ENCODE results near the gene FOCAD. TPM values are rescaled to one million over a fixed set of nuclear protein-coding genes. Genes with fewer than 3 reads are reported as not detected.
"Not testable (repeated sequence)": the region's sequence is repeated elsewhere in the genome, so short reads cannot be mapped to it uniquely, and the experiment has no call there.

Gene FOCAD
- total RNA-seq = 28.7 TPM
- long read RNA-seq, full-length matches to known transcripts = 1 of 75 reads
- long read RNA-seq, partial matches to known transcripts = 59 of 75 reads
- long read RNA-seq, other reads (novel, unspliced or antisense) = 15 of 75 reads

- intact Hi-C loops (cut with DNase I) = loop anchor here (5.0 kb wide), 1 partner anchor 62 kb away; the partner anchor contains the start of gene MLLT3
- DNase-seq = peak; percentile 98
- peak; percentile 99 for ATAC-seq (ENCODE audit: poor library complexity)
Observed at GRCh38 chr9:20684035-20684874, at the start of gene FOCAD. Gene FOCAD (plus strand): TSS chr9:20684259. CDS start chr9:20715354, 31,095 bp downstream.

GRCh38 chr9:20634895-20635294 is 49.2 kb upstream of the FOCAD start:
- DNase-seq (no peak), ATAC-seq (ENCODE audit: poor library complexity) (no peak)
- intact Hi-C loops (cut with DNase I) = no loop called here

- ATAC-seq (ENCODE audit: poor library complexity) = no peak
- no peak for DNase-seq
- intact Hi-C loops (cut with DNase I) = no loop called here
Observed at GRCh38 chr9:20636888-20637440, 47.1 kb upstream of the FOCAD start.

GRCh38 chr9:20640331-20641187 is 43.5 kb upstream of the FOCAD start:
- peak; percentile 80 for DNase-seq
- ATAC-seq (ENCODE audit: poor library complexity) = peak; percentile 63

GRCh38 chr9:20642045-20642444 is 42.0 kb upstream of the FOCAD start:
- intact Hi-C loops (cut with DNase I) = no loop called here
- no peak for ATAC-seq (ENCODE audit: poor library complexity)
- no peak for DNase-seq

More at GRCh38 chr9:20640331-20641187, 43.5 kb upstream of the FOCAD start:
- intact Hi-C loops (cut with DNase I) = no loop called here

- ATAC-seq (ENCODE audit: poor library complexity) (no peak), DNase-seq (no peak)
- intact Hi-C loops (cut with DNase I) = no loop called here
Observed at GRCh38 chr9:20643660-20644059, 40.4 kb upstream of the FOCAD start.

- intact Hi-C loops (cut with DNase I) = no loop called here
- no peak for DNase-seq
- peak; percentile 98 for ATAC-seq (ENCODE audit: poor library complexity)
Observed at GRCh38 chr9:20646656-20647055, 37.4 kb upstream of the FOCAD start.

GRCh38 chr9:20649381-20649780 is 34.7 kb upstream of the FOCAD start:
- DNase-seq = no peak
- ATAC-seq (ENCODE audit: poor library complexity) = no peak
- intact Hi-C loops (cut with DNase I) = no loop called here

GRCh38 chr9:20650313-20650712 is 33.7 kb upstream of the FOCAD start:
- no peak for ATAC-seq (ENCODE audit: poor library complexity)
- intact Hi-C loops (cut with DNase I) = no loop called here
- DNase-seq = no peak

GRCh38 chr9:20650750-20651299 is 33.2 kb upstream of the FOCAD start:
- ATAC-seq (ENCODE audit: poor library complexity) = no peak
- DNase-seq = no peak
- intact Hi-C loops (cut with DNase I) = no loop called here

- intact Hi-C loops (cut with DNase I) = no loop called here
- no peak for ATAC-seq (ENCODE audit: poor library complexity)
- DNase-seq = no peak
Observed at GRCh38 chr9:20651939-20652338, 32.1 kb upstream of the FOCAD start.

- ATAC-seq (ENCODE audit: poor library complexity); intact Hi-C loops (cut with DNase I): not testable (repeated sequence)
- DNase-seq = peak; percentile 46
Observed at GRCh38 chr9:20658246-20658667, 25.8 kb upstream of the FOCAD start.

- intact Hi-C loops (cut with DNase I) = no loop called here
- ATAC-seq (ENCODE audit: poor library complexity) = peak; percentile 41
Observed at GRCh38 chr9:20658677-20659473, 25.2 kb upstream of the FOCAD start.

GRCh38 chr9:20659474-20659967 is 24.5 kb upstream of the FOCAD start:
- ATAC-seq (ENCODE audit: poor library complexity) (no peak), DNase-seq (no peak)
- intact Hi-C loops (cut with DNase I) = no loop called here

More at GRCh38 chr9:20658677-20659473, 25.2 kb upstream of the FOCAD start:
- no peak for DNase-seq

- intact Hi-C loops (cut with DNase I) = no loop called here
- DNase-seq (no peak), ATAC-seq (ENCODE audit: poor library complexity) (no peak)
Observed at GRCh38 chr9:20662156-20662555, 21.9 kb upstream of the FOCAD start.

GRCh38 chr9:20663133-20663532 is 20.9 kb upstream of the FOCAD start:
- no peak for DNase-seq
- no peak for ATAC-seq (ENCODE audit: poor library complexity)
- intact Hi-C loops (cut with DNase I) = no loop called here

GRCh38 chr9:20664501-20664900 is 19.6 kb upstream of the FOCAD start:
- intact Hi-C loops (cut with DNase I) = no loop called here
- ATAC-seq (ENCODE audit: poor library complexity) = no peak
- DNase-seq = no peak

GRCh38 chr9:20670395-20670794 is 13.7 kb upstream of the FOCAD start:
- ATAC-seq (ENCODE audit: poor library complexity) (no peak), DNase-seq (no peak)
- intact Hi-C loops (cut with DNase I) = no loop called here
